ENCODE measurements around the gene DACT3. TPM values are rescaled to one million over a fixed set of nuclear protein-coding genes. Genes with fewer than 3 reads are reported as not detected.

DACT3 gene
- total RNA-seq, 1 experiment from 2014 or later = 0.84 TPM

- DNase-seq (ENCODE audit: low spot score) = no peak
Measured at GRCh38 chr19:46598372-46598917, 62.5 kb downstream of the DACT3 start.

Other genes starting within 250 kb of the DACT3 start
- not detected in 2 replicates for gene CCDC8, start 247.6 kb downstream of the DACT3 start, total RNA-seq (2014; rRNA removed; shearing (Covaris generic))
- gene PNMA8C, start 232.2 kb downstream of the DACT3 start, total RNA-seq (2014; rRNA removed; shearing (Covaris generic)) = not detected in 2 replicates
- not detected in 2 replicates for gene PNMA8A, start 189.6 kb downstream of the DACT3 start, total RNA-seq (2014; rRNA removed; shearing (Covaris generic))
- gene PNMA8B, start 165.3 kb downstream of the DACT3 start, total RNA-seq (2014; rRNA removed; shearing (Covaris generic)) = not detected in 2 replicates
- 103 and 145 TPM in 2 replicates for gene CALM3, start 59.9 kb downstream of the DACT3 start, total RNA-seq (2014; rRNA removed; shearing (Covaris generic))
- 1.1 and 1.6 TPM in 2 replicates for gene PTGIR, start 36.1 kb downstream of the DACT3 start, total RNA-seq (2014; rRNA removed; shearing (Covaris generic))
- not detected in 2 replicates for gene GNG8, start 25.0 kb downstream of the DACT3 start, total RNA-seq (2014; rRNA removed; shearing (Covaris generic))
- gene PRKD2, start 55.9 kb upstream of the DACT3 start, total RNA-seq (2014; rRNA removed; shearing (Covaris generic)) = 13.3 and 18.8 TPM in 2 replicates
- 6.4 and 14.2 TPM in 2 replicates for gene FKRP, start 84.9 kb upstream of the DACT3 start, total RNA-seq (2014; rRNA removed; shearing (Covaris generic))
- 35.5 and 47.9 TPM in 2 replicates for gene STRN4, start 85.3 kb upstream of the DACT3 start, total RNA-seq (2014; rRNA removed; shearing (Covaris generic))
- 57.2 and 58.7 TPM in 2 replicates for gene SLC1A5, start 127.4 kb upstream of the DACT3 start, total RNA-seq (2014; rRNA removed; shearing (Covaris generic))
- gene AP2S1, start 189.7 kb upstream of the DACT3 start, total RNA-seq (2014; rRNA removed; shearing (Covaris generic)) = 141 and 186 TPM in 2 replicates
- 11.5 and 14.1 TPM in 2 replicates for gene ARHGAP35, start 199.8 kb upstream of the DACT3 start, total RNA-seq (2014; rRNA removed; shearing (Covaris generic))